GM12864 (cell line): ENCODE results near the gene GLS.

Source experiments
- DNase-seq: peaks from one replicate; pipeline ENCODE4 v3.0.0-alpha.2; 2011; ENCODE audit warnings: low read depth
- H3K4me3 ChIP-seq: 2 replicates; pipeline ENCODE4 v1.5.1; 2011; ENCODE audit warnings: mild to moderate bottlenecking, low read depth, low read length, control low read depth
- CTCF ChIP-seq: IDR thresholded peaks from 2 replicates; pipeline ENCODE4 v1.5.1; 2011; ENCODE audit warnings: low read depth, mild to moderate bottlenecking, moderate library complexity, low read length, control low read depth, inconsistent platforms; ENCODE audit errors: missing control alignments

Gene GLS

DNA sequence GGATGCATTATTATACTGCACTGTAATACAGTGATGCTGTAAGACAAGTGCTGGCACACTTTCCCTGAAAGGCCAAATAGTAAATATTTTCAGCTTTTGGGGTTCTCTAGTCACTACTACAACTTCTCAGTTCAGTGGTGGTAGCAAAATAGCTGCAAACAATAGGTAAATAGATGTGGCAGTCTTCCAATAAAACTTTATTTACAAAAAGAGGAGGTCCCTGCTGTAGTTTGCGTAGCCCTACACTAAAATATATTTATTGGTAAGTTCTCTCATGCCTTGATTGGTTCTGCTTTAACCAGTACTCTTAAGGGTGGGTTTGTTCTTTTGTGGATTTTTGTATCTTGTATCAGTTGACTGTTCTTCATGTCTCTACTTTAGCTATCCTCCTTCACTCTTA lies 7.8 kb downstream of the GLS start:
- H3K4me3 ChIP-seq = no peak overlapping the region
- no peak for DNase-seq
- no peak for TF ChIP-seq CTCF

DNA sequence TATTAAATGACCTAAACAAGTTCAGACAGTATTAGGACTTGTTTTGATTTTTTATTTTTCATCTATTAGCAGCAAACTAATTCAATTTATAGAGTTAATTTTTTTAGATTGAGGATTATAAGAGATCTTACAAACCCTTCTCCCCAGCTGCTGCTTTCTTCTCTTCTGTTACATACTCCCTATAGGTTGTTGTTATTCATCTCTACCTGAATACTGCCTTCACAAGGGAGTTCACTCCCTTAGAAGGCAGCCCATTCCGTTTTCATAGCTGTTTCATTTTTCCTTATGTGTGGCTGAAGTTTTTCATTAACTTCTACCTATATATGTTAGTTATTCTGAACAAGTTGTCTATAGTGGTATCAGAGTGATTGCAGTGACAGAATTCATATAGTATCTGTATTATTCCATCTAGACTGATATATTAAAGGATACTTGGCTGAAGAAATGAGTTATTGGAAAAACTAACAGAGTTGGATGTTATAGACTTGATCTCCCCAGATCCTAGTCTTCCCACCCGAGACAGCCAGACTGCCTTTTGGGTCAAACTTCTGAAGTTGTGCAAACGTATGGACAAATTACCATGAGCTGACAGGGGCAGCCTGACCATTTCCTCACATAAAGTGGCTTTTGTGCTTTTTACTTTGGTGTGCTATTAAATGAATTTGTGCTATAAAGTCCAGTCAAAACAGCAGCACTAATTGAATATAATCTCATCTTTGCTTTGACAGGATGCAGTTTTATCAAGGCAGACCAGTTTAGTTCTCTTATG lies 8.7 kb downstream of the GLS start:
- DNase-seq = no peak
- no peak for TF ChIP-seq CTCF
- H3K4me3 ChIP-seq = no peak overlapping the region

- DNase-seq = no peak
Measured at GRCh38 chr2:190891372-190891771, 10.8 kb downstream of the GLS start.

GRCh38 chr2:190891889-190892288 lies 11.3 kb downstream of the GLS start:
- TF ChIP-seq CTCF = no peak
- DNase-seq = no peak

More at GRCh38 chr2:190891372-190891771, 10.8 kb downstream of the GLS start:
- no peak for TF ChIP-seq CTCF
- no peak overlapping the region for H3K4me3 ChIP-seq

DNA sequence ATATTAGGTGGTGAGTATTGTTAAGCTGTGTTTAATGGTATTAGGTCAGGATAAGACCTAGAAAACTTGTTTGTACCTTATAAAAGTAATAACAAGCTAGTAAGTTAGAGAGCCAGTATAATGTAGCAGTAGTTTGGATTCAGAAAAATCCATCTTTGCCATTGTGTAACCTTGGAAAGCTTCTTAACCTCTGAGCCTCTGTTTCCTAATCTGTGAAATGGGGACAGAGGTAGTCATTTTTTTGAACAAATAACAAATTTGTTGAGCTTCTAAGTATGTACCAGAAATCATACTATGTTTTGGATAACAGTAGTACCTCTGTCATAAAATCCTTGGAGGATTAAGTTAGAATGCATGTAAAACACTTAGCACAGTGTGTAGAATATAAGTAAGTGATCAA lies 12.5 kb downstream of the GLS start:
- no peak for DNase-seq
- TF ChIP-seq CTCF = no peak

More at GRCh38 chr2:190891889-190892288, 11.3 kb downstream of the GLS start:
- no peak overlapping the region for H3K4me3 ChIP-seq

DNA sequence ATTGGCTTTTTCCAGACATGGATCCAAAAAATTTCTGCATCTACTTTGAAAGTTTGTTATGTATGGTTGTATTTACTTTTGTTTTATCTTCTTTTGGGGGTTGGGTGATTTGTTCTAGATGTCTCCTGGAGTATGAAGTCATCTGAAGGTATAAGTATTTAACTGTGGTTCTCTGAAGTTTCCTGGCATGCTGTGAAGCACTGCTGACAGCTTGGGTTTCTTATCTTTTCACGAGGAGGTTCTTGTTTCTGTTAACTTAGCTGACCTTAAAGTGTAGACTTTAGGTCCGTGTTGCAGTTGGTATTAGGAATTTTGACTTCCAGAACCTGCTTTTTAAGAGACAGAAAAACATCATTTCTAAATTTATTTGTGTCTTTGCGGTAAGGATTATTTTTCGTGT lies 15.9 kb downstream of the GLS start:
- no peak for DNase-seq
- TF ChIP-seq CTCF = no peak
- H3K4me3 ChIP-seq = no peak overlapping the region

More for the DNA sequence above, 12.5 kb downstream of the GLS start:
- H3K4me3 ChIP-seq = no peak overlapping the region

DNA sequence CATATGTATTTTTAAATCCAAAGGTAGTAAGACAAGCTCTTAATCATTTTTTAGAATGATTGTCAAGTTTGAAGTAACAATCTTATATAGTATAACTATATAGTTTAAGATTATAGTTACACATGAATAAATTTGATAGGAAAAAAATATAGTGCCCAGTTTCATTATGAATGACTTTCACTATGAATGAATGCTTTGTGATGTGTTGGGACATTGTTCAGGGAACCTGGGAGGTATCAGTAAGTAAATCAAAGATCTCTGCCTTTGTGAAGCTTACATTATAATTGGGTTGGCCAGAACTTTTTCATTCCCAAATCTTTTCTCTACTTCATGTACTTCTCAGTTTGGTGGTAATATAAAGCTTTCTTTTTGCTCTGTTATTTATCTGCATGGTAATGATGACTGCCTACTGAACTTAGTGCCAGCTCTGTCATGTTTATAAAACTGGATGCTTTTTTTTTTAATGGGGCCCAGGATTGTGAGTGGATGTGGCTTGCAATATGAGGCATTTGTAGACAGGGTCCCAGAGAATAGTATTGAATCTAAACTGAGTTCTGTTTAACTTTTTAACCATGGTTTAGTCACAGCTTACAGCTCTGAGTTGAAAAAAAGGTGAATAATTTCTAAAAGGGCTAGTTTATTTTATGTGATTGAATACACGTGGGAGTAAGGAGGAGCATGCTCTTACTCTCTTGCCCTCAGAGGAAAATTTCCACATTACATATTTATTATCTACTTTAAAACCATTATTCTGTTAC lies 23.3 kb downstream of the GLS start:
- no peak for TF ChIP-seq CTCF
- no peak for DNase-seq
- no peak overlapping the region for H3K4me3 ChIP-seq
